Measurements from ENCODE around the gene RIPOR2. TPM values are rescaled to one million over a fixed set of nuclear protein-coding genes. Genes with fewer than 3 reads are reported as not detected.

RIPOR2 gene
- total and polyA plus RNA-seq, 2 experiments from 2014 or later: 3.2 to 3.3 TPM

- no peak for TF ChIP-seq EZH2phosphoT487 (IDR thresholded peaks at IDR 0.05; ENCODE audit: insufficient read depth, low read depth)
- TF ChIP-seq EZH2 (IDR thresholded peaks at IDR 0.05; ENCODE audit: insufficient read depth, poor library complexity, severe bottlenecking): no peak
- Histone ChIP-seq H3K79me2 (ENCODE audit: insufficient read depth) (peaks cover 56% of the 10 kb centered on the region), H3K9ac (0 out of 2 replicates have a peak overlapping the region, but pooled peaks have one; percentile 82), H3K4me1 (ENCODE audit: insufficient read depth) (peaks cover 36% of the 10 kb centered on the region), H4K20me1 (ENCODE audit: insufficient read depth) (no peaks in the 10 kb centered on the region), H3F3A (ENCODE audit: insufficient read depth) (peaks cover 15% of the 10 kb centered on the region; the same call in 1 of the 2 replicates), H3K27me3 (replicated peaks; ENCODE audit: insufficient read depth) (no peaks in the 10 kb centered on the region), H3K4me3 (peak overlapping the region; percentile 88), H3K9me3 (ENCODE audit: low read depth) (no peaks in the 10 kb centered on the region), H3K4me2 (ENCODE audit: unreplicated experiment) (peak overlapping the region; percentile 85), H3K9me2 (ENCODE audit: insufficient read depth) (no peaks in the 10 kb centered on the region), H2AFZ (peak overlapping the region; percentile 100), H3K36me3 (ENCODE audit: low read depth) (no peaks in the 10 kb centered on the region; the same call in 1 of the 2 replicates), H3K27ac (0 out of 2 replicates have a peak overlapping the region, but pooled peaks have one; percentile 74)
- DNase-seq: peak; percentile 60
- in situ Hi-C loops (cut with MboI): no loop called here
- 0 to 5% methylated on average over 1 of the region's 1 CpG for WGBS, 2 experiments (ENCODE audit: low coverage in 1 of 2, low lambda C conversion rate in 2 of 2, missing lambda C conversion rate in 2 of 2)
Observed at GRCh38 chr6:24777227-24777626, 158.5 kb downstream of the RIPOR2 start.

- Histone ChIP-seq H3F3A (ENCODE audit: insufficient read depth) (peaks cover 15% of the 10 kb centered on the region; the same call in 1 of the 2 replicates), H3K4me3 (peak overlapping the region; percentile 88), H3K4me2 (ENCODE audit: unreplicated experiment) (peak overlapping the region; percentile 85), H3K79me2 (ENCODE audit: insufficient read depth) (peaks cover 53% of the 10 kb centered on the region), H3K36me3 (ENCODE audit: low read depth) (no peaks in the 10 kb centered on the region; the same call in 1 of the 2 replicates), H4K20me1 (ENCODE audit: insufficient read depth) (no peaks in the 10 kb centered on the region), H3K9me2 (ENCODE audit: insufficient read depth) (no peaks in the 10 kb centered on the region), H3K27me3 (replicated peaks; ENCODE audit: insufficient read depth) (no peaks in the 10 kb centered on the region), H3K9me3 (ENCODE audit: low read depth) (no peaks in the 10 kb centered on the region), H3K4me1 (ENCODE audit: insufficient read depth) (peaks cover 34% of the 10 kb centered on the region), H3K27ac (peak overlapping the region; percentile 74), H3K9ac (peak overlapping the region; percentile 82), H2AFZ (peak overlapping the region; percentile 100)
- WGBS, 2 experiments (ENCODE audit: low coverage in 1 of 2, low lambda C conversion rate in 2 of 2, missing lambda C conversion rate in 2 of 2): 2 to 3% methylated on average over 20 of the region's 20 CpGs
- in situ Hi-C loops (cut with MboI): no loop called here
- peak; percentile 77 for DNase-seq
- TF ChIP-seq EZH2phosphoT487 (IDR thresholded peaks at IDR 0.05; ENCODE audit: insufficient read depth, low read depth) (no peak), EZH2 (IDR thresholded peaks at IDR 0.05; ENCODE audit: insufficient read depth, poor library complexity, severe bottlenecking) (no peak)
Observed at GRCh38 chr6:24775520-24776058, 160.2 kb downstream of the RIPOR2 start.

DNA sequence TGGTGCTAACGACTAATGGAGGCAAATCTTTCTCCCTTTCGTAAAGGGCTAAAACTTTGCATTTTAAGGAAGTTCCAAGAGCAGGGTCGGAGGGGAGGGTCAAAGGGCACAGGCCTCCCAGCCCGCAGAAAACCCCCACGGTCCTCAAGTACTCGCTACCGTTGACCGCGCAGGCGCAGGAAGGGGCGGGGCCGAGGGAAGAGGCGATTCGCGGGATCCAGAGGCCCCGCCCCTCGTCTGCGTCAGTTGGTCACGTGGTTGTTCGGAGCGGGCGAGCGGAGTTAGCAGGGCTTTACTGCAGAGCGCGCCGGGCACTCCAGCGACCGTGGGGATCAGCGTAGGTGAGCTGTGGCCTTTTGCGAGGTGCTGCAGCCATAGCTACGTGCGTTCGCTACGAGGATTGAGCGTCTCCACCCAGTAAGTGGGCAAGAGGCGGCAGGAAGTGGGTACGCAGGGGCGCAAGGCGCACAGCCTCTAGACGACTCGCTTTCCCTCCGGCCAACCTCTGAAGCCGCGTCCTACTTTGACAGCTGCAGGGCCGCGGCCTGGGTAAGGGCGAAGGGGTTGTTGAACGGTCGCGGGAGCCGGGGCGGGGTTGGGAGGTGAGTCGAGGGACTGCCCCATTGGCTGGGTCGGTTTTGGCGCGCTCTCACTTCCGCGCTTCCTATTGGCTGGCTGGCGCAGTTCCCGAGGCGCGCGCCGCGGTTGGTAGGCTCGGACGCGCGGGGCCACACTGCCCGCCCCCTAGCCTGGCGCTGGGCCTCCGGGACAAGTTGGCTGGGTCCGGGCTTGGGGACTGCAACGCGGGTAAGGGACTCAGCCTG lies 160.9 kb downstream of the RIPOR2 start, which contains the start of gene GMNN:
TSS of gene GMNN (plus strand) at position 242 of the 824 bp plus-strand sequence. CDS start 2,310 bp downstream, outside the sequence.
- H4K20me1 ChIP-seq (ENCODE audit: insufficient read depth): no peaks in the 10 kb centered on the region
- TF ChIP-seq EZH2phosphoT487 (IDR thresholded peaks at IDR 0.05; ENCODE audit: insufficient read depth, low read depth): no peak
- TF ChIP-seq EZH2 (IDR thresholded peaks at IDR 0.05; ENCODE audit: insufficient read depth, poor library complexity, severe bottlenecking): no peak
- peaks cover 46% of the 10 kb centered on the region for H3K79me2 ChIP-seq (ENCODE audit: insufficient read depth)
- H3K9me3 ChIP-seq (ENCODE audit: low read depth): no peaks in the 10 kb centered on the region
- H3K27me3 ChIP-seq (replicated peaks; ENCODE audit: insufficient read depth): no peaks in the 10 kb centered on the region
- no peaks in the 10 kb centered on the region for H3K9me2 ChIP-seq (ENCODE audit: insufficient read depth)
- peak within 1 kb of the TSS; percentile 85 for H3K4me2 ChIP-seq (ENCODE audit: unreplicated experiment)
- in situ Hi-C loops (cut with MboI): no loop called here
- peak within 1 kb of the TSS; percentile 74 for H3K27ac ChIP-seq
- peak; percentile 99 for DNase-seq
- WGBS, 2 experiments (ENCODE audit: low coverage in 1 of 2, low lambda C conversion rate in 2 of 2, missing lambda C conversion rate in 2 of 2): 1 to 3% methylated on average over 70 to 75 of the region's 75 CpGs
- no peaks in the 10 kb centered on the region for H3K36me3 ChIP-seq (ENCODE audit: low read depth)
- H2AFZ ChIP-seq: peak within 1 kb of the TSS; percentile 100
- peak within 1 kb of the TSS; percentile 88 for H3K4me3 ChIP-seq
- H3K4me1 ChIP-seq (ENCODE audit: insufficient read depth): peaks cover 28% of the 10 kb centered on the region
- H3F3A ChIP-seq (ENCODE audit: insufficient read depth): peaks cover 15% of the 10 kb centered on the region; the same call in 1 of the 2 replicates
- peak within 1 kb of the TSS; percentile 82 for H3K9ac ChIP-seq

- no peaks in the 10 kb centered on the region for H3K36me3 ChIP-seq (ENCODE audit: low read depth)
- H2AFZ ChIP-seq: no peak overlapping the region
- in situ Hi-C loops (cut with MboI): no loop called here
- H3F3A ChIP-seq (ENCODE audit: insufficient read depth): no peaks in the 10 kb centered on the region
- H3K9me2 ChIP-seq (ENCODE audit: insufficient read depth): no peaks in the 10 kb centered on the region
- peak; percentile 20 for DNase-seq
- no peaks in the 10 kb centered on the region for H3K9me3 ChIP-seq (ENCODE audit: low read depth)
- H3K4me2 ChIP-seq (ENCODE audit: unreplicated experiment): no peak overlapping the region
- no peaks in the 10 kb centered on the region for H3K27me3 ChIP-seq (replicated peaks; ENCODE audit: insufficient read depth)
- 76 to 84% methylated on average over 5 of the region's 5 CpGs for WGBS, 2 experiments (ENCODE audit: low coverage in 1 of 2, low lambda C conversion rate in 2 of 2, missing lambda C conversion rate in 2 of 2)
- H3K79me2 ChIP-seq (ENCODE audit: insufficient read depth): no peaks in the 10 kb centered on the region
- TF ChIP-seq EZH2 (IDR thresholded peaks at IDR 0.05; ENCODE audit: insufficient read depth, poor library complexity, severe bottlenecking) (no peak), EZH2phosphoT487 (IDR thresholded peaks at IDR 0.05; ENCODE audit: insufficient read depth, low read depth) (no peak)
- H3K4me3 ChIP-seq: no peak overlapping the region
- no peaks in the 10 kb centered on the region for H4K20me1 ChIP-seq (ENCODE audit: insufficient read depth)
- no peak overlapping the region for H3K9ac ChIP-seq
- H3K4me1 ChIP-seq (ENCODE audit: insufficient read depth): no peaks in the 10 kb centered on the region
- no peak overlapping the region for H3K27ac ChIP-seq
Observed at GRCh38 chr6:24768361-24768760, 167.4 kb downstream of the RIPOR2 start.

Measured in GM23248 (cell line).